ENCODE results near the gene TUBA3C.

GRCh38 chr13:19153782-19154450 is 27.7 kb downstream of the TUBA3C start:
- TF ChIP-seq CTCF (IDR thresholded peaks at IDR 0.05; ENCODE audit: insufficient read depth, low read length, poor library complexity, severe bottlenecking) (peak; percentile 27), EZH2phosphoT487 (conservative IDR thresholded peaks at IDR 0.05; ENCODE audit: low read length) (no peak)
